HepG2 (cell line): ENCODE results near the gene FYB2. TPM values are rescaled to one million over a fixed set of nuclear protein-coding genes. Genes with fewer than 3 reads are reported as not detected.

Experiments used
- ATF2 ChIP-seq: sonication (generic); formaldehyde crosslinking; IDR thresholded peaks from 2 replicates; pipeline ENCODE4 v1.4.0; 2020; ENCODE audit warnings: missing genetic modification reagents
- BCL6 ChIP-seq: IDR thresholded peaks from 2 replicates; pipeline ENCODE4 v1.6.1; 2016; ENCODE audit warnings: missing genetic modification reagents, missing compliant biosample characterization
- BRD4 ChIP-seq: sonication (generic); formaldehyde crosslinking; IDR thresholded peaks from 2 replicates; pipeline ENCODE4 v1.4.0; 2020; ENCODE audit warnings: missing genetic modification reagents
- CHCHD3 ChIP-seq: sonication (generic); formaldehyde crosslinking; IDR thresholded peaks from 2 replicates; pipeline ENCODE4 v1.8.0; 2022; ENCODE audit warnings: mild to moderate bottlenecking, missing genetic modification reagents, moderate library complexity
- FLYWCH1 ChIP-seq: sonication (generic); formaldehyde crosslinking; IDR thresholded peaks from 2 replicates; pipeline ENCODE4 v1.8.1; 2023; ENCODE audit warnings: mild to moderate bottlenecking, missing genetic modification reagents
- GABPB1 ChIP-seq: IDR thresholded peaks from 2 replicates; pipeline ENCODE4 v1.6.1; 2016; ENCODE audit warnings: mild to moderate bottlenecking, missing genetic modification reagents, moderate library complexity, missing compliant biosample characterization
- HMGXB4 ChIP-seq, 2 experiments: sonication (generic) in 1 of 2; formaldehyde crosslinking in 1 of 2; IDR thresholded peaks; 2 replicates each; pipeline versions ENCODE4 v1.4.0 to v1.6.1; 2018 to 2020; ENCODE audit warnings: missing genetic modification reagents in 2 of 2, borderline replicate concordance in 1 of 2, low read depth in 1 of 2, mild to moderate bottlenecking in 1 of 2, missing biosample characterization in 1 of 2
- KDM1A ChIP-seq: IDR thresholded peaks from 2 replicates; pipeline ENCODE4 v1.6.1; 2016; ENCODE audit warnings: missing compliant biosample characterization
- REST ChIP-seq, 2 experiments: IDR thresholded peaks; 2 replicates each; pipeline ENCODE4 v1.6.1; 2011 to 2012; ENCODE audit warnings: low read length in 2 of 2, borderline replicate concordance in 1 of 2, low read depth in 1 of 2, mild to moderate bottlenecking in 1 of 2, moderate library complexity in 1 of 2
- RNF219 ChIP-seq: sonication (generic); formaldehyde crosslinking; IDR thresholded peaks from 2 replicates; pipeline ENCODE4 v1.5.0; 2020; ENCODE audit warnings: mild to moderate bottlenecking, missing genetic modification reagents
- TARDBP ChIP-seq: sonication (generic); formaldehyde crosslinking; IDR thresholded peaks from 2 replicates; pipeline ENCODE4 v1.8.0; 2022; ENCODE audit warnings: mild to moderate bottlenecking, missing genetic modification reagents
- TEAD2 ChIP-seq: sonication (generic); formaldehyde crosslinking; IDR thresholded peaks from 2 replicates; pipeline ENCODE4 v1.9.0; 2021; ENCODE audit warnings: missing genetic modification reagents
- ZMYM2 ChIP-seq: sonication (generic); formaldehyde crosslinking; IDR thresholded peaks from 2 replicates; pipeline ENCODE4 v1.8.0; 2022; ENCODE audit warnings: mild to moderate bottlenecking, missing genetic modification reagents
- ZNF205 ChIP-seq: IDR thresholded peaks from 2 replicates; pipeline ENCODE4 v1.6.1; 2018; ENCODE audit warnings: missing biosample characterization, missing genetic modification reagents
- ZNF276 ChIP-seq: sonication (generic); formaldehyde crosslinking; IDR thresholded peaks from 2 replicates; pipeline ENCODE4 v1.4.0; 2020; ENCODE audit warnings: mild to moderate bottlenecking, low read depth, missing genetic modification reagents
- ZNF432 ChIP-seq: sonication (generic); formaldehyde crosslinking; IDR thresholded peaks from 2 replicates; pipeline ENCODE4 v1.5.0; 2020; ENCODE audit warnings: missing genetic modification reagents, mild to moderate bottlenecking, borderline replicate concordance
- ZNF460 ChIP-seq: sonication (generic); formaldehyde crosslinking; IDR thresholded peaks from 2 replicates; pipeline ENCODE4 v1.5.1; 2020; ENCODE audit warnings: missing genetic modification reagents, mild to moderate bottlenecking, borderline replicate concordance
- ZNF816 ChIP-seq: sonication (generic); formaldehyde crosslinking; IDR thresholded peaks from 2 replicates; pipeline ENCODE4 v1.8.0; 2022; ENCODE audit warnings: missing genetic modification reagents, mild to moderate bottlenecking, borderline replicate concordance
- polyA plus RNA-seq, 8 experiments: library from polyadenylated mRNA; depleted of rRNA in 3 of 8; stranded (reverse) in 7 of 8; unstranded in 1 of 8; fragments of >200 nt; fragmentation: Illumina TruSeq in 4 of 8; extraction: Trizol in 4 of 8; gene quantifications; 2 replicates each; pipeline versions ENCODE4 v1.2.1 to v1.2.3, GENCODE V29; 2011 to 2016; ENCODE audit warnings: low read depth in 4 of 8, missing spikeins in 1 of 8, mixed read lengths in 1 of 8; ENCODE audit not compliant: insufficient read depth in 1 of 8
- total RNA-seq, 5 experiments: library from RNA; depleted of rRNA; stranded (reverse); fragments of >200 nt; fragmentation: Illumina TruSeq; extraction: Trizol; gene quantifications; 2 replicates each; pipeline ENCODE4 v1.2.3, GENCODE V29; 2016; ENCODE audit warnings: low read depth in 1 of 5

FYB2 gene
- total and polyA plus RNA-seq, 2 of the 13 experiments (the other 11 are each of a cell fraction or from before 2014, with no cell fraction given), result 1.2 to 2.7 TPM

GRCh38 chr1:56854521-56855099, 35.4 kb upstream of the FYB2 start, which contains the start of gene C8A (continued):
- TF ChIP-seq ZNF432, result no peak
- peak; percentile 21 for TF ChIP-seq BRD4 (CRISPR knock-in tag)
- peak; percentile 57; the same call in 1 of the 2 replicates for TF ChIP-seq KDM1A
- peak in 1 of 2 experiments; percentile 27; a peak in 2 of 4 replicates for TF ChIP-seq HMGXB4 (CRISPR knock-in tag; IDR thresholded peaks at IDR 0.05; ENCODE audit: borderline replicate concordance in 1 of 2, low read depth in 1 of 2)
- TF ChIP-seq GABPB1 (CRISPR knock-in tag), result no peak
- TF ChIP-seq RNF219 (CRISPR knock-in tag), result no peak
- TF ChIP-seq REST (IDR thresholded peaks at IDR 0.05; ENCODE audit: borderline replicate concordance in 1 of 2, low read depth in 1 of 2, low read length in 2 of 2), result peak in 1 of 2 experiments; percentile 33; a peak in 2 of 4 replicates
- no peak for TF ChIP-seq ZMYM2 (CRISPR knock-in tag)
- TF ChIP-seq TEAD2 (CRISPR knock-in tag), result no peak
- TF ChIP-seq ZNF816, result 0 out of 2 replicates have a peak, but pooled peaks have one; percentile 29
- no peak for TF ChIP-seq ZNF205 (CRISPR knock-in tag)
- TF ChIP-seq ATF2, result peak; percentile 49; the same call in 1 of the 2 replicates
- no peak; the same call in 1 of the 2 replicates for TF ChIP-seq TARDBP
- TF ChIP-seq ZNF276 (CRISPR knock-in tag), result no peak
- no peak; the same call in 1 of the 2 replicates for TF ChIP-seq ZNF460 (CRISPR knock-in tag)
- peak; percentile 94 for TF ChIP-seq BCL6
- TF ChIP-seq FLYWCH1 (CRISPR knock-in tag), result no peak
- TF ChIP-seq CHCHD3 (CRISPR knock-in tag), result no peak
